NB4 (cell line): ENCODE measurements around the gene SMYD2.

Experiments used
- CTCF ChIP-seq: IDR thresholded peaks from one replicate; pipeline ENCODE4 v1.5.1; 2012; ENCODE audit warnings: low read depth, low read length
- MAX ChIP-seq: IDR thresholded peaks from 2 replicates; pipeline ENCODE4 v1.6.1; 2011; ENCODE audit warnings: low read depth, low read length
- MYC ChIP-seq: IDR thresholded peaks from 2 replicates; pipeline ENCODE4 v1.6.1; 2011; ENCODE audit warnings: low read depth, low read length
- POLR2A ChIP-seq: IDR thresholded peaks from 2 replicates; pipeline ENCODE4 v1.6.1; 2011; ENCODE audit warnings: mild to moderate bottlenecking; ENCODE audit not compliant: insufficient read length; ENCODE audit errors: extremely low read depth

- no peak for TF ChIP-seq CTCF
- peak; percentile 54 for TF ChIP-seq POLR2A
- peak; percentile 92 for TF ChIP-seq MAX
- peak; percentile 95 for TF ChIP-seq MYC
Measured at GRCh38 chr1:214281021-214281719, at the start of gene SMYD2.
